Mesenchymal stem cell (in vitro differentiated cells and primary cell): Measurements from ENCODE around the gene SLC10A2.
A peak's percentile ranks its signal among the peaks of the same experiment; 100 is the strongest.

Source experiments
- DNase-seq: peaks from one replicate; pipeline ENCODE4 v3.0.0-alpha.2; 2013
- H2AFZ ChIP-seq: one replicate; pipeline ENCODE4 v1.6.1; 2013; ENCODE audit warnings: low read depth, mild to moderate bottlenecking, control low read depth, inconsistent platforms, low read length, moderate library complexity
- H2AK5ac ChIP-seq: 2 replicates; pipeline ENCODE4 v1.6.1; 2013; ENCODE audit warnings: low read length, moderate library complexity, mild to moderate bottlenecking, inconsistent platforms; ENCODE audit not compliant: severe bottlenecking
- H2BK120ac ChIP-seq: one replicate; pipeline ENCODE4 v1.6.1; 2013; ENCODE audit warnings: low read depth, mild to moderate bottlenecking, inconsistent platforms, low read length, moderate library complexity
- H2BK12ac ChIP-seq, 2 experiments: one replicate each; pipeline ENCODE4 v1.6.1; 2013; ENCODE audit warnings: inconsistent platforms in 2 of 2, low read length in 2 of 2, mild to moderate bottlenecking in 2 of 2, moderate library complexity in 2 of 2, control low read depth in 1 of 2
- H2BK15ac ChIP-seq: one replicate; pipeline ENCODE4 v1.6.1; 2013; ENCODE audit warnings: mild to moderate bottlenecking, low read depth, inconsistent platforms; ENCODE audit not compliant: poor library complexity, severe bottlenecking
- H2BK5ac ChIP-seq: 2 replicates; pipeline ENCODE4 v1.6.1; 2013; ENCODE audit warnings: low read depth, mild to moderate bottlenecking, low read length, control low read depth, inconsistent platforms; ENCODE audit not compliant: poor library complexity, severe bottlenecking
- H3K14ac ChIP-seq, 2 experiments: one replicate each; pipeline ENCODE4 v1.6.1; 2013; ENCODE audit warnings: inconsistent platforms in 2 of 2, low read length in 2 of 2, control low read depth in 1 of 2, mild to moderate bottlenecking in 1 of 2, moderate library complexity in 1 of 2
- H3K18ac ChIP-seq, 2 experiments: one replicate each; pipeline ENCODE4 v1.6.1; 2013; ENCODE audit warnings: inconsistent platforms in 2 of 2, low read length in 2 of 2, control low read depth in 1 of 2, low read depth in 1 of 2, mild to moderate bottlenecking in 1 of 2
- H3K23ac ChIP-seq, 2 experiments: one replicate each; pipeline ENCODE4 v1.6.1; 2013; ENCODE audit warnings: inconsistent platforms in 2 of 2, low read length in 2 of 2, mild to moderate bottlenecking in 2 of 2, moderate library complexity in 2 of 2, control low read depth in 1 of 2
- H3K27ac ChIP-seq: 2 replicates; pipeline ENCODE4 v1.5.1; 2013; ENCODE audit warnings: mild to moderate bottlenecking, moderate library complexity, low read length, control low read depth, inconsistent platforms; ENCODE audit not compliant: poor library complexity, severe bottlenecking
- H3K27me3 ChIP-seq, 2 experiments: 2 replicates each; pipeline versions ENCODE4 v1.6.1 to v1.7.0; 2013; ENCODE audit warnings: low read length in 2 of 2, mild to moderate bottlenecking in 2 of 2, moderate library complexity in 2 of 2, control low read depth in 1 of 2, inconsistent platforms in 1 of 2; ENCODE audit not compliant: control insufficient read depth in 1 of 2, insufficient read depth in 1 of 2
- H3K36me3 ChIP-seq, 2 experiments: 2 replicates each; pipeline versions ENCODE4 v1.6.1 to v1.7.0; 2013; ENCODE audit warnings: low read length in 2 of 2, control low read depth in 1 of 2, inconsistent platforms in 1 of 2, low read depth in 1 of 2, mild to moderate bottlenecking in 1 of 2; ENCODE audit not compliant: insufficient read depth in 2 of 2, control insufficient read depth in 1 of 2
- H3K4ac ChIP-seq, 2 experiments: one replicate each; pipeline ENCODE4 v1.6.1; 2013; ENCODE audit warnings: inconsistent platforms in 2 of 2, low read length in 2 of 2, mild to moderate bottlenecking in 2 of 2, moderate library complexity in 2 of 2, control low read depth in 1 of 2, low read depth in 1 of 2
- H3K4me1 ChIP-seq: 2 replicates; pipeline ENCODE4 v1.6.1; 2013; ENCODE audit warnings: low read depth, low read length, control low read depth; ENCODE audit not compliant: control insufficient read depth, insufficient read depth
- H3K4me2 ChIP-seq: 2 replicates; pipeline ENCODE4 v1.6.1; 2013; ENCODE audit warnings: low read length, mild to moderate bottlenecking, inconsistent platforms; ENCODE audit not compliant: poor library complexity, severe bottlenecking
- H3K4me3 ChIP-seq, 2 experiments: 2 replicates each; pipeline versions ENCODE4 v1.5.1 to v1.7.0; 2013; ENCODE audit warnings: low read length in 2 of 2, mild to moderate bottlenecking in 2 of 2, control low read depth in 1 of 2, low read depth in 1 of 2; ENCODE audit not compliant: insufficient read depth in 1 of 2
- H3K79me1 ChIP-seq: replicated peaks from 2 replicates; pipeline ENCODE4 v1.6.1; 2013; ENCODE audit warnings: mild to moderate bottlenecking, control low read depth, low read length, inconsistent platforms; ENCODE audit not compliant: poor library complexity, severe bottlenecking
- H3K9ac ChIP-seq: 2 replicates; pipeline ENCODE4 v1.7.0; 2013; ENCODE audit warnings: mild to moderate bottlenecking, low read length, moderate library complexity
- H3K9me3 ChIP-seq: 2 replicates; pipeline ENCODE4 v1.7.0; 2013; ENCODE audit warnings: mild to moderate bottlenecking, low read length; ENCODE audit not compliant: control insufficient read depth
- H4K8ac ChIP-seq: one replicate; pipeline ENCODE4 v1.6.1; 2013; ENCODE audit warnings: inconsistent platforms, mild to moderate bottlenecking, low read length, moderate library complexity
- H4K91ac ChIP-seq: one replicate; pipeline ENCODE4 v1.6.1; 2013; ENCODE audit warnings: mild to moderate bottlenecking, low read length, inconsistent platforms
- WGBS: methylation state at CpG from one replicate; pipeline ENCODE4 v1.1.7; 2013; ENCODE audit warnings: mixed read lengths; 5-methylcytosine and 5-hydroxymethylcytosine counted together

Gene SLC10A2

GRCh38 chr13:103018556-103018955, 47.7 kb downstream of the SLC10A2 start:
- H2AFZ ChIP-seq: no peak overlapping the region
- no peak overlapping the region for H2BK120ac ChIP-seq
- no peak overlapping the region for H2BK15ac ChIP-seq
- no peaks in the 10 kb centered on the region for H3K4me1 ChIP-seq
- no peak for DNase-seq
- peaks cover 4% of the 10 kb centered on the region for H3K9me3 ChIP-seq
- no peak overlapping the region for H3K18ac ChIP-seq
- 80% methylated on average over 1 of the region's 2 CpGs for WGBS
- H3K14ac ChIP-seq: no peak overlapping the region
- no peak overlapping the region for H3K9ac ChIP-seq
- no peak overlapping the region for H3K27ac ChIP-seq
- H2AK5ac ChIP-seq: no peak overlapping the region
- H2BK12ac ChIP-seq: no peak overlapping the region
- H3K27me3 ChIP-seq: no peaks in the 10 kb centered on the region
- no peak overlapping the region for H4K8ac ChIP-seq
- H3K4me2 ChIP-seq: no peak overlapping the region
- no peak overlapping the region for H3K4me3 ChIP-seq
- H2BK5ac ChIP-seq: no peak overlapping the region
- no peak overlapping the region for H3K23ac ChIP-seq
- H3K4ac ChIP-seq: no peak overlapping the region
- no peak overlapping the region for H4K91ac ChIP-seq
- H3K36me3 ChIP-seq: no peaks in the 10 kb centered on the region
- no peaks in the 10 kb centered on the region for H3K79me1 ChIP-seq

- 55% methylated on average over 2 of the region's 3 CpGs for WGBS
- Histone ChIP-seq H3K4me2 (no peak overlapping the region), H3K4me1 (no peaks in the 10 kb centered on the region), H2BK120ac (no peak overlapping the region), H3K14ac (no peak overlapping the region), H2AFZ (no peak overlapping the region), H3K23ac (no peak overlapping the region), H2BK5ac (no peak overlapping the region), H3K9me3 (no peaks in the 10 kb centered on the region), H3K27ac (no peak overlapping the region), H3K79me1 (no peaks in the 10 kb centered on the region), H3K9ac (no peak overlapping the region), H4K8ac (no peak overlapping the region), H3K27me3 (no peaks in the 10 kb centered on the region), H2AK5ac (no peak overlapping the region), H2BK15ac (no peak overlapping the region), H4K91ac (no peak overlapping the region), H3K4me3 (no peak overlapping the region), H2BK12ac (no peak overlapping the region), H3K18ac (no peak overlapping the region), H3K4ac (no peak overlapping the region), H3K36me3 (no peaks in the 10 kb centered on the region)
- no peak for DNase-seq
Observed at GRCh38 chr13:103012646-103013045, 53.6 kb downstream of the SLC10A2 start.

- Histone ChIP-seq H4K91ac (no peak overlapping the region), H3K27ac (no peak overlapping the region), H2AFZ (no peak overlapping the region), H2BK15ac (no peak overlapping the region), H3K18ac (no peak overlapping the region), H2BK120ac (no peak overlapping the region), H3K9me3 (no peaks in the 10 kb centered on the region), H3K4me2 (no peak overlapping the region), H3K23ac (no peak overlapping the region), H3K9ac (no peak overlapping the region), H2AK5ac (no peak overlapping the region), H4K8ac (no peak overlapping the region), H3K27me3 (no peaks in the 10 kb centered on the region), H3K4me3 (no peak overlapping the region), H3K4ac (no peak overlapping the region), H3K79me1 (no peaks in the 10 kb centered on the region), H3K36me3 (no peaks in the 10 kb centered on the region), H2BK5ac (no peak overlapping the region), H2BK12ac (no peak overlapping the region), H3K14ac (no peak overlapping the region), H3K4me1 (no peaks in the 10 kb centered on the region)
- no CpG with 5 or more reads among the region's 1 CpG for WGBS
- no peak for DNase-seq
Observed at GRCh38 chr13:103009051-103009840, 57.0 kb downstream of the SLC10A2 start.

DNA sequence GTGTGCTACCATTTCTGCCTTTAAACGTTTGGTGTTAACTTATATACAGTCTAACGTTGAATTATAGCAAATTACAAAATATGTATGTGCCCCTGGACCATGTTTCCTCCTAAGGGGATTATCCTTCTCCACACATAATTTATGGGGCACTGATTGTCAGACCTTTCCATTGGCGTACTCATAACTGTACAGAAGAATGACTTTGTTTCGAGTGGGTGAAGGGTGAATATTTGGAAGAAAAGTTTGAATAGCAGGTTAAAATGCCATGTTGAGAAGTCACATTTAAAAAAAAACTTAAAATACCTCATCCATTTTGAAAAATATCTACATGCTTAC, 58.8 kb downstream of the SLC10A2 start:
- Histone ChIP-seq H3K23ac (no peak overlapping the region), H2AFZ (no peak overlapping the region), H2BK120ac (no peak overlapping the region), H3K9me3 (no peaks in the 10 kb centered on the region), H2BK15ac (no peak overlapping the region), H3K18ac (no peak overlapping the region), H3K27me3 (no peaks in the 10 kb centered on the region), H3K79me1 (no peaks in the 10 kb centered on the region), H3K14ac (no peak overlapping the region), H3K4ac (no peak overlapping the region), H3K4me3 (peak overlapping the region in 1 of 2 experiments; percentile 10), H2BK12ac (no peak overlapping the region), H2AK5ac (no peak overlapping the region), H4K91ac (no peak overlapping the region), H3K27ac (no peak overlapping the region), H3K4me2 (no peak overlapping the region), H3K4me1 (no peaks in the 10 kb centered on the region), H2BK5ac (no peak overlapping the region), H4K8ac (no peak overlapping the region), H3K36me3 (no peaks in the 10 kb centered on the region), H3K9ac (no peak overlapping the region)
- no CpG with 5 or more reads among the region's 4 CpGs for WGBS
- no peak for DNase-seq
